RWPE2 (cell line): ENCODE measurements around the gene DSCAML1.

Experiments used
- ATAC-seq: fragments of 200-7000 bp; cut with Tn5 transposase; 3 replicates; pipeline ENCODE4 v1.9.1; 2021; ENCODE audit warnings: low read depth
- DNase-seq: peaks from one replicate; pipeline ENCODE4 v3.0.0-alpha.2; 2020; ENCODE audit warnings: low spot score
- H3K27ac ChIP-seq: fragments of 450-650 bp; 2 replicates; pipeline ENCODE4 v1.5.1; 2017; ENCODE audit warnings: mild to moderate bottlenecking; ENCODE audit not compliant: poor library complexity, severe bottlenecking
- H3K27me3 ChIP-seq: fragments of 250-450 bp; sonication (Bioruptor Pico); 2 replicates; pipeline ENCODE4 v1.5.1; 2021; ENCODE audit warnings: mild to moderate bottlenecking, moderate library complexity; ENCODE audit not compliant: insufficient read depth, poor library complexity, severe bottlenecking
- H3K36me3 ChIP-seq: fragments of 250-450 bp; sonication (Bioruptor Pico); 2 replicates; pipeline ENCODE4 v1.5.1; 2020; ENCODE audit warnings: low read depth, mild to moderate bottlenecking, moderate library complexity
- H3K4me1 ChIP-seq: fragments of 250-450 bp; sonication (Bioruptor Pico); 2 replicates; pipeline ENCODE4 v1.5.1; 2021; ENCODE audit warnings: mild to moderate bottlenecking, moderate library complexity; ENCODE audit not compliant: insufficient read depth, poor library complexity, severe bottlenecking
- H3K4me3 ChIP-seq: fragments of 250-450 bp; sonication (Bioruptor Pico); 2 replicates; pipeline ENCODE4 v1.5.1; 2021; ENCODE audit warnings: mild to moderate bottlenecking, moderate library complexity; ENCODE audit not compliant: severe bottlenecking
- H3K9me3 ChIP-seq: fragments of 250-450 bp; sonication (Bioruptor Pico); 2 replicates; pipeline ENCODE4 v1.5.1; 2021; ENCODE audit warnings: mild to moderate bottlenecking, moderate library complexity; ENCODE audit not compliant: severe bottlenecking
- TF ChIP-seq, protein P1 (sequence below): fragments of 450-650 bp; IDR thresholded peaks from one replicate; pipeline ENCODE4 v1.5.1; 2017; ENCODE audit warnings: mild to moderate bottlenecking, moderate library complexity; ENCODE audit not compliant: poor library complexity, severe bottlenecking

Gene DSCAML1

GRCh38 chr11:117569911-117570310 is 227.1 kb downstream of the DSCAML1 start:
- no peaks in the 10 kb centered on the region for H3K9me3 ChIP-seq
- TF ChIP-seq, protein P1, sequence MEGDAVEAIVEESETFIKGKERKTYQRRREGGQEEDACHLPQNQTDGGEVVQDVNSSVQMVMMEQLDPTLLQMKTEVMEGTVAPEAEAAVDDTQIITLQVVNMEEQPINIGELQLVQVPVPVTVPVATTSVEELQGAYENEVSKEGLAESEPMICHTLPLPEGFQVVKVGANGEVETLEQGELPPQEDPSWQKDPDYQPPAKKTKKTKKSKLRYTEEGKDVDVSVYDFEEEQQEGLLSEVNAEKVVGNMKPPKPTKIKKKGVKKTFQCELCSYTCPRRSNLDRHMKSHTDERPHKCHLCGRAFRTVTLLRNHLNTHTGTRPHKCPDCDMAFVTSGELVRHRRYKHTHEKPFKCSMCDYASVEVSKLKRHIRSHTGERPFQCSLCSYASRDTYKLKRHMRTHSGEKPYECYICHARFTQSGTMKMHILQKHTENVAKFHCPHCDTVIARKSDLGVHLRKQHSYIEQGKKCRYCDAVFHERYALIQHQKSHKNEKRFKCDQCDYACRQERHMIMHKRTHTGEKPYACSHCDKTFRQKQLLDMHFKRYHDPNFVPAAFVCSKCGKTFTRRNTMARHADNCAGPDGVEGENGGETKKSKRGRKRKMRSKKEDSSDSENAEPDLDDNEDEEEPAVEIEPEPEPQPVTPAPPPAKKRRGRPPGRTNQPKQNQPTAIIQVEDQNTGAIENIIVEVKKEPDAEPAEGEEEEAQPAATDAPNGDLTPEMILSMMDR, result no peak
- H3K27ac ChIP-seq, result no peak overlapping the region
- ATAC-seq (no peak), DNase-seq (no peak)
- H3K4me1 ChIP-seq, result no peaks in the 10 kb centered on the region
- H3K27me3 ChIP-seq, result peaks cover 3% of the 10 kb centered on the region
- H3K4me3 ChIP-seq, result no peak overlapping the region
- no peaks in the 10 kb centered on the region for H3K36me3 ChIP-seq

DNA sequence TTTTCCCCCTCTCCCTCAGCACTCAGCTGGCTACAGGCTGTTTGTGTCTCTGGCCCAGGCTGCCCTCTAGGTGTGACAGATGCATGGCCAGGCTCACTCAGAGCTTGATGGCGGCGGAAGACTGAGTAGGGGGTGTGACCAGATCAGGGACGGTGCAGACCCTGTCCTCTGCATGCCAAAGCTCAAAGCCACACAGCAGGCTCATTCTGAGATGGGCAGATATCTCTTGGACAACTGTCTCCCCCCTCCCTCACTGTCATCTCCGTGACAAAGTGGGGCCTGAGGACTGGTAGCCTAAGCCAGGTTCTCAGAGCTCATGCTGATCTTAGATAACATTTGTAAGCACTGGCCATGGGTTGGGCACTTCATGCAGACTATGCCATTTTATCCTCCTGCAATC is 231.3 kb downstream of the DSCAML1 start:
- Histone ChIP-seq H3K4me1 (no peaks in the 10 kb centered on the region), H3K27me3 (peaks cover 3% of the 10 kb centered on the region), H3K27ac (no peak overlapping the region), H3K9me3 (no peaks in the 10 kb centered on the region), H3K36me3 (no peaks in the 10 kb centered on the region), H3K4me3 (no peak overlapping the region)
- DNase-seq (no peak), ATAC-seq (no peak)
- TF ChIP-seq, protein P1, result no peak

GRCh38 chr11:117564321-117564720 is 232.7 kb downstream of the DSCAML1 start:
- Histone ChIP-seq H3K4me1 (no peaks in the 10 kb centered on the region), H3K9me3 (no peaks in the 10 kb centered on the region), H3K27ac (no peak overlapping the region), H3K27me3 (peaks cover 4% of the 10 kb centered on the region), H3K4me3 (no peak overlapping the region), H3K36me3 (no peaks in the 10 kb centered on the region)
- DNase-seq (no peak), ATAC-seq (no peak)
- TF ChIP-seq, protein P1, result no peak

- no peak overlapping the region for H3K27ac ChIP-seq
- no peaks in the 10 kb centered on the region for H3K36me3 ChIP-seq
- TF ChIP-seq, protein P1, result no peak
- peaks cover 7% of the 10 kb centered on the region for H3K27me3 ChIP-seq
- no peak overlapping the region for H3K4me3 ChIP-seq
- ATAC-seq, result no peak
- DNase-seq, result no peak
- no peaks in the 10 kb centered on the region for H3K9me3 ChIP-seq
- no peaks in the 10 kb centered on the region for H3K4me1 ChIP-seq
These were observed 233.5 kb downstream of the DSCAML1 start for GRCh38 chr11:117563556-117563955.

- Histone ChIP-seq H3K4me1 (no peaks in the 10 kb centered on the region), H3K27me3 (peaks cover 14% of the 10 kb centered on the region), H3K36me3 (no peaks in the 10 kb centered on the region), H3K9me3 (no peaks in the 10 kb centered on the region), H3K4me3 (no peak overlapping the region), H3K27ac (no peak overlapping the region)
- TF ChIP-seq, protein P1, result no peak
- DNase-seq (no peak), ATAC-seq (no peak)
These were observed 234.9 kb downstream of the DSCAML1 start for GRCh38 chr11:117562136-117562535.
